Cardiac septum (tissue), 1 donor: ENCODE data around the gene ITGB5. TPM values are rescaled to one million over a fixed set of nuclear protein-coding genes. Genes with fewer than 3 reads are reported as not detected.
"Not testable (repeated sequence)": the region's sequence is repeated elsewhere in the genome, so short reads cannot be mapped to it uniquely, and the experiment has no call there.

Experiments used
- DNase-seq: peaks from one replicate; pipeline ENCODE4 v3.0.0-alpha.2; 2020; ENCODE audit warnings: low spot score
- intact Hi-C: fragments of 100-400 bp; cut with DNase I; formaldehyde crosslinking; loops from one replicate; pipeline ENCODE4 v1.14.0; 2022
- total RNA-seq: library from RNA; stranded (reverse); fragmentation: NEBNext Ultra II Directional; extraction: Animal tissue kit (Norgen Biotek cat#: 25700); gene quantifications from one replicate; pipeline ENCODE4 v1.2.1, GENCODE V29; 2021
- donor health status: DM: no; HTN: no; CAD: no.

ITGB5 gene
- total RNA-seq, 1 donor from 2014 or later, result 180 TPM

DNA sequence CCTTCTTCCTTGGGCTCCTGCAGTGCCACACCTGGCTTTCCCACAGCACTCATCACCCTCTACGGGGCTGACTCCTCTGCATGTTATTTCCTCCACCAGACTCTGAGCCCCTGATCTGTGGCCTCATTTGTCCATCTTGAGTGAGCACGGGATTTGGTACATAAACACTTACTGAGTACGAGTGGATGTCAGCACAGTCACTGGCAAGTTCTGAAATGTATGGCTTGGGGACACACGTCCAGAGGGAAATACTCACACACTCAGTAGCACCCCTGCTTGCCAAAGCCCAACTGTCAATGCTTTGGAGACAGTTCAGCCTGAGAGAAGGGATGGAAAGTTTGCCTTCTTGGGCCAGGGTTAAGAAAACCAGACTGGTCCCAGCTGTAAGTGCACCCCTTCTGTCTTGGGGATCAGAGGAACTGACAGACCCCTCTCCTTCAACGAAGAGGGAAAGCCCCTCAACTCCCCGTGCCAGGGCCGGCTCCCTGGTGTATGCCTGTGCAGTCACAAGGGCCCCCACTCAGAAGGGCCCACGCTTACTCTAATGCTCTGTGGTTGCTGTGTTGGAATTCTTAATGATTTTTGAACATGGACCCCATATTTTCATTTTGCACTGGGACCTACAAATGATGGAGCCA lies 85.0 kb downstream of the ITGB5 start:
- intact Hi-C loops, result no loop called here
- DNase-seq, result no peak

DNA sequence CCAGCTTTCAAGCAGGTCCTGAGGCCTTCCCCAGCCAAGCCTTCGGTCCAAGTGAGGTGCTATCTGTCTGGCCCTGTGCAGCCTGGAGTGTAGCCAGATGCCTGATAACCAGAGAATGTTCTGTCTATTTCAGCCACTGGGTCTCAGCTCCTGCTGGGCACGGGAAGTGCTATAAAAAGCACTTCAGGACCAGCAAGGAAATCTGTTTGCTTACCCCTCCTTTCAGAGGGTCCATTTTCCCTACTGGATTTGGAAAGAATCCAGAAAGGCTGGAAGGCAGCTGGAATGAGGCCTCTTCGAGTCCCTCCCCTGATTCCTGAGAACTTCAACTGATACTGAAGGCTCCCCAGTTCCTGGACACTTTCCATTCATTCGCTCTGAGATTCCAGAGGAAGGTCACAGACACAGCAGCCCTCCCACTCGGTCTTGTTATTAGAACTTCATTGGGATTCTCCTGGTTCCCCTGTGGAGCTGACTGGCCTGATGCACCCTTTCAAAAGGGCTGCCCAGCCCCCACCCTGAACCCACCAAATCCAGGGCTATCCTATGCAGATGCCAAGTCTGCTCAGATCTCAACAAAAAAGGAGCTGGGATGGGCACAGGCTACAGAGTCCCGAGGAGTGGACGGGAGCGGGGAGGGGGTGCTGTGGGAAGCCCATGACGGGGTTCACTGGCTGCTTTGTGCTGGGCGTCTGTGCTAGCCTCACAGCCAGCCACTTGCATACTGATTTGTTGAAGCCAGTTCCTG lies 86.5 kb downstream of the ITGB5 start:
- intact Hi-C loops, result no loop called here
- DNase-seq, result peak; percentile 85

DNA sequence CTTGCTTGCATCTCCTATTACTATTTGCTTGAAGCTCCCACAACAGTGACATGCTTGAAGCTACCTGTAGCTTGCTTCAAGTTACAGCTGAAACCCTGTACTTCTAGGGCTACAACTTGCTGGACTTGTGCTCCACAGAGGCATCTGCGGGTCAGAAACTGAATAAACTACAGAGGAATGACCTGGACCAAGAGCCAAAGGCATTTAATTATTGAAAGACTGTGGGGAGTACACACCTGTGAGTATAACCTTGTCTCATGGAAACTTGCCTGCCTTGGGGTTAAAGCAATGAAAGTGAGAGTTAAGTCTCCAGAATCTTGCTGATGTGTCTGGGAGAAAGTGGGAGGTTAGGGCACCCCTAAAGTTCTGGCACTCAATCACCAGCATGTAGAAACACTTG lies 87.1 kb downstream of the ITGB5 start:
- intact Hi-C loops, result no loop called here
- no peak for DNase-seq

DNA sequence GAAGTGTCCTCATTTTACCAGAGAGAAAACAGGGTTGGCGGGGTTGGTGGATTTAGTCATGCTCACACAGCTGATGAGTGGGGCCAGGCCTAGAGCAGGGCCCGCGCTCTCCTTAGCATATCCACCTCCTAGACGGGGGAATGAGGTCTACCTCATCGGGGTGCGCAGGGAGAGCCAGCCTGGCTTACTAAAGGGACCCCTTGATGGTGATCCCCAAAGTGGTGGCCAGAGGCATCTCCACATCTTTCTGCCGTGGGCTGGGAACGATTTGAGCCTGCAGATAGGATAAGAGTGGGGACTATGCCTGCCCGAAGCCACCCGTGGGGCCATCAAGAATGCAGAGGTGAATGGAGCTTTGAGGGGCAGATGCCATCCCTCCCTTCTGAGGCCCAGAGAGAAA lies 87.5 kb downstream of the ITGB5 start:
- intact Hi-C loops, result no loop called here
- DNase-seq, result no peak

DNA sequence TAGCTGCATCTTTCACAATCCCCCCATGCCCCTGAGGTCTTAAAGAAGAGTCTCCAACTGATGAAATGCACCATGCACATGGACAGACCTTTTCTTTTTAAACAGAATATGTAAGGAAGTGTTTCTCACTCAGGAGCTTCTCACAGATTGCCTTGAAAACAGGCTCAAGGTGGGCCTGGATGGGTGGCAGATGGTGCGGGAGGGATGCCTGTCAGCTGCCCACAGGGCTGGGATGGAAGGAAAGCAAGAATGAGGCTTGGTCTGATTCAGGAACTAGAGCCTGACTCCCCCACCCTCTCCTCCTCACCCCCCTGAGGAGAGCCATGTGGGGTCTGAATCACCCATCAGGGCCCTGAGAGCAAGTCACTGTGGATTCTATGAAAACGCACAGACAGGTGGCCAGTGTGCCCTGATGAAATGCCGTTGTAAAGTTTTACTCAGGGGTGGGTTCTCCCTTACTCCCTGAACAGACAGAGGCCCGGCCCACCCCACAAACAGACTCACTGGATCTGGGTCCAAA lies 89.7 kb downstream of the ITGB5 start:
- DNase-seq, result no peak
- intact Hi-C loops, result no loop called here

DNA sequence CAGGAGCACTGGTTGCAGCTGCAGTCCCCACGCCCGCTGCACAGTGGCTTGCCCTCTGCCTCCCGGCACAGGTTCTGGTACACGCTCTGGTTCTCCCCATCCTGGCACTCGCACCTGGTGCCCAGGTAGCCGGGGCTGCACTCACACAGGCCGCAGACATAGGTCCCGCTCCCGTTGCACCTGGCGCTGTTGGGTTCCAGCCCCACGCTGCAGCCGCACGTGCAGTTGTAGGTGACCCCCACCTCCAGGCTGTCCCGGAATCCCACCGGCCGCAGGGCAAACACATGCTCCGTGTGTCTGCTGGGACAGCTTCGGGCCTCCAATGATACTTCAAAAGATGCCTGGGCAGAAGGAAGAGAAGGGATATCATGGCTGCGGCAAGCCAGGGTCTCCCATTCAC lies 90.7 kb downstream of the ITGB5 start:
- DNase-seq, result no peak
- intact Hi-C loops, result no loop called here

DNA sequence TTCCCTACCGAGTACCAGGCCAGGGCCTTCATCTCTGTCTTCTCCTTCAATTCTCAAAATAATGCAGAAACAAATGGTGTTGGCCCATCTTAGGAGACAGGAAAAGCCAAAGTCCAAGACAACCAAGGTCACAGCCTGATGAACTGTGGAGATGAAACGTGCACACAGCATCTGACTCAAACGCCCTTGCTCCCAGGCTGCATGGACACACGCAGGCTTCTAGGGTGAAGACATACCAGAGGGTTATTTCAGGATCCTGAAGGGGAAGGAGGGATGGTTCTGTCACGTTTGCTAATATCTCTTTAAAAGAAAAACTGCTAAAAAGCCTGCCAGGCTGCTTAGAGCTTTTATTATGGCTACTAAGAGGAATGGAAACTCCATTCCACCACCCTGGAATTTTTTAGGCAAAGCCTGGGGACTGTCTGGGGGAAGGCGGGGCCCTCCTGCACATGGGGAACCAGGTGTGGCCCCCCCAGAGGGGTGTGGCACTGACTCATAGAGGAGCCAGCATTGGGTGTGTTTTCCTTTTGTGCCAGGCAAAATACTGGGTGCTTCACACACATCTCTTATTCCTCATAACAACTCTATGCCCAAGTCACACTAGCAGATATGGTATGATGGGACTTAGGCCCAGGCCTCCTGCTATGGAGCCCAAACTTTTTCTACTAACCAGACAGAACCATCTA lies 94.0 kb downstream of the ITGB5 start:
- intact Hi-C loops, result no loop called here
- no peak for DNase-seq

DNA sequence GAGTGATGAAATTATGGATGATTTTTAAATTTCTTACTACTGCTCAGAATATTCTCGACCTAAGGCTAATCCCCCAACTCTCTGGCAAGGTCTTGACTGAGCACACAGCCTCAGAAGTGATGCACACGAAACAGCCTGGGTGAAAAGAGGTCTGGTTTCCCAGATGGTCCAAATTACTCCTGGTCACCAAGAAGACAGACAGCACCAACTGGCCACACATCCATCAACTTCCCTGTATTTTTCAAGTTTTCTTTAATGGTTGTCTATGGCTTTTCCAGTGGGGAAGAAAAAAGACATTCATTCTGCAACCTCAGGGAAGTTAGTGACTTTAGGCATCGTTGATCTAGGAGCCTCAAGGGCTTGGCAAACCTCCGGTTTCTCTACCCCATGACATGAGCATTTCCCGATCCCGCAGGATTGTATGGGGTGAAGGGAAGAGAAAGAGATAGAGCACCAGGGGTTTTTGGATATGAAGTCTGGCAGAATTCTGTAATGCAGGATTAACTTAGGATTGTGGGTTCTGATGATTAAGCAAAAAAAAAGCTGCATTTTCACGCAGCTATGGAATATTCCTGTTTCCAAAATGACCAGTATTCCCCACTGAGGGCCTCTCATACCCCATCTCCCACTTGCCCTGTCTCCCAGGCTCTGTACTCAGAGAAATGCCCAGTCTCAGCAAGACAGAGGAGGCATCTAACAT lies 94.7 kb downstream of the ITGB5 start:
- intact Hi-C loops, result no loop called here
- DNase-seq, result no peak

DNA sequence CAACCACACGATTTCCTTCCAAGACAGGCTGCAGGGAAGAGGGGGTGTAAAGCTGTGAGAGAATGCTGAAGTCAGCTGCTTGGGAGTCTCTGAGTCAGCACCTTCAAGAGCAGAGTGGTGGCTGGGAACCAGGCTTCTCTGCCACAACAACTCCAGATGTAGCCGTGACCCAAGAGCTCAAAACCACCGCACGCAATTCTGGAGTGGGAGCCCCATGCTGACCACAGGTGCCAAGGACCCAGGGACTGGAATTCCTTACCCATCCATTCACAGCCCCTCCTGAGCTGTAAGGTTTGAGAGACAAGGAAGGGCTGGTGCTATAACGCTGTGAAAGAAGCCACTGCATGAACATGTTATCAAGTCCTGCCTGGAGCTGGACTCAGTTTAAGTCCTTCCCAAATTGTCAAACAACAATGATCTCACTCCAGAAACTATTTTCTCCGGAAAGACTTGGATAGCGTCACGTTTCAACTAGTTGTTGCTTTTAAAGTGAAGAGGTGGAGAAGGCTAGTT lies 95.5 kb downstream of the ITGB5 start:
- DNase-seq, result no peak

DNA sequence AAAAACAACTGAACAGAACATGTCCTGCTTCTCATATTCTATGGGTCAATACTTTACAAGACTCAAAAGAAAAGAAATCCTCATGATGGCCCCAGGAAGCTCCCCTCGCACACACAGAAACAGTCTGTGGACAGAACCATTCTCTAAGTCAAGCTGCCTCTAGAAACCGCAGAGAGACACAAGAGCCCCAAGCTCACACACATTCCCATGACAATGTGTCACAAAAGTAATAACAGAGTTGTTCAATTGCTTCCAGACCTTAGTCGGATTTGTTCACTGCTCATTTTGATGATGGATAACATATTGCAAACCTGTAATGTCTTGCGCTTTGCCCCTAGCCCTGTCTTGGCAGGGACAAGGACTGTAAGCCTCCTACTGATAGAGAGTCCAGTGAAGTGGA lies 96.0 kb downstream of the ITGB5 start:
- no peak for DNase-seq
- intact Hi-C loops, result no loop called here

More for the DNA sequence above, 95.5 kb downstream of the ITGB5 start:
- intact Hi-C loops, result no loop called here

DNA sequence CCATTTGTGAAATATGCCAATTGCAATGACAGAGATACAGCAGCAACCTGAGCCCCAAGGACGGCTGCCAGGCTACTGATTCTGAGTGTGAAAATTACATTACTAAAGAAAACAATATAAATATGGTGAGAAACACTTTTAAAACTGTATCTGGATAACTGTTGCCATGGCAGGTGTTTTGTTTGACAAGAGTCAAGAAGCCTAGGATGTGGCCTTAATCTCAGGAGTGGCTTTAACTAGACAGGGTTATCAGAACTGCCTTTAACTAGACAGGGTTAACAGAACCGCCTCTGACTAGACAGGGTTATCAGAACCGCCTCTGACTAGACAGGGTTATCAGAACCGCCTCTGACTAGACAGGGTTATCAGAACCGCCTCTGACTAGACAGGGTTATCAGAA lies 98.1 kb downstream of the ITGB5 start:
- intact Hi-C loops, result loop anchor here (5.0 to 10.0 kb wide), 2 partner anchors 98 to 266 kb away; partner anchors contain the start of genes HEG1 and ITGB5
- not testable (repeated sequence) for DNase-seq

DNA sequence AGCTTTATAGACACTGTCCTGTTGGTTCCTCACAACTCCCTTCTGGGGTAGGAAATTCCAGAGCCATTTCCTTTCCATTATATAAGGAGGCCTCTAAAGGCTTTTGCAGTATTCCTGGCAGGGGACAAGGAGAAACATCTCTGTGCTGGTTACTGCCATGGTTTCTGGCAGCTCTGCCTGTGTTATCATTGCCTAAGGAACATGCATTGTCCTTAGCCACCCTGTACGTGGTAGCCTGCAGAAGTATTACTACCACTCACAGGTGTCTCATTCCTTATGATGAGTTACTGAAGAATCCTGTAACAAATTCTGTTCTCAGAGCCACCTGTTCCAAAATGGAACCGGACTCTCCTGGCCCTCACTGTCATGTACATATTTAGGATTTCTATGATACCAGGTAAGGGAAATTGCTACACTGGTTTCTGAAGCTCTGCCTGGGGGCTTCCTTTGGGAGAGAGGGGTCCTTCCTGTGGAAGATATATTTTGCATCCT lies 98.9 kb downstream of the ITGB5 start:
- intact Hi-C loops, result loop anchor here (5.0 to 10.0 kb wide), 2 partner anchors 99 to 267 kb away; partner anchors contain the start of genes HEG1 and ITGB5
- DNase-seq, result no peak

DNA sequence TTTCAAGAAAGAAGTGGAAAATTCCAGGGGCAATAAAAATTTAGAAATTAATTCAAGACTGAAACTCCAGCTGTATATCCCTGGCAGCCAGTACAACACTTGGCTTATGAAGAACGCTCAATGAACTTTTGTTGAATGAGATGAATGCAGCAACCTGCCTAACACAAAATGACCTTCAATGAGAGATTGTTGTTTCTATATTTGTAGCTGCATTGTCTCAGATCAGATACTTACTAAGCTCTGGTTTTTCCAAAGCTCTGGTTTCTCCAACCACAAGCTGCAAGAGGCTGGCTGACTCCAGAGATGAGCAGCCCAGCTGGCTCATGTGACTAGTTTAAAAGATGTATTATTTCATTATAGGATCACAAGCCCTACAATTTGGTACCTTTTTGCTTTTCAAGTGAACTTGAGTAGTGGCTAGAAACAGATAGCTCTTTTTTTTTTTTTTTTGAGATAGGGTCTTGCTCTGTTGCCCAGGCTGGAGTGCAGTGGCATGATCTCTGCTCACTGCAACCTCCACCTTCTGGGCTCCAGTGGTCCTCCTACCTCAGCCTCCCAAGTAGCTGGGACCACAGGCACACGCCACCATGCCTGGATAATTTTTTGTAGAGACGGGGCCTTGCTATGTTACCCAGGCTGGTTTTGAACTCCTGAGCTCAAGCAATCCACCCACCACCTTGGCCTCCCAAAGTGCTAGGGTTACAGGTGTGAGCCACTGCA lies 99.5 kb downstream of the ITGB5 start:
- intact Hi-C loops, result loop anchor here (5.0 to 10.0 kb wide), 2 partner anchors 100 to 267 kb away; partner anchors contain the start of genes HEG1 and ITGB5
- DNase-seq, result no peak

DNA sequence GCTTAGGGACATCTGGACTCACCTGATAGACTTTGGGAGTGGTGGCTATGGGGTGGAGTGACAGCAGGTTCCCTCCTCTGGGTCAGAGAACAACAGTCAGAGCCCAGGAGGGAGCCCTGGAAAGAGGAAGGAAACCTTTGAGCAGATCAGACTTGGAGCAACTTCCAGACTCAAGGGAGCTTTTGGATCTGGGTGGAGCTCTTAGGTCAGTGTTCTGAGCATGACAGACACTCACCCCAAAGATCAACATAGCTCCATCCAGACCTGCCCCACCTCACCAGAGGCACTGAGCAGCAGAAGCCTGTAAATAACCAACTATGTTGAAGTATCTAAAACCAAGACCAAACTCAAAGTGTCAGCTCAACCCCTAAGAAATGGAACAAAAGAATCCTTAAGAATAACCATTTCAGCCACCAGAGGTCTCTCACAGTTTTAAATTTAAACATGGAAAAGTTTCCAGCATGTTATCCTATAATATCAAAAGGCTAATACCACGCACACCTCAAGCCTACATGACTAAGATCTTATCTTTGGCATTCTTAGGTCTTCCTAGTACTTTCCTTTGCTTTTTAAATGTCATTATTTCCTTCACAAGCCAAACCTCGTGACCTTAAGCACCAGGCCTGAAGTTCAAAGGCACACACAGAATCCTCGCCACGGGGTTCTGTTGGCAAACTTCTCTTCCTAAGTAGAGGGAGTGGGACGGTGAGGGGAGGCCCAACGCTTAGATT lies 100.5 kb downstream of the ITGB5 start:
- intact Hi-C loops, result loop anchor here (5.0 to 10.0 kb wide), 2 partner anchors 101 to 268 kb away; partner anchors contain the start of genes HEG1 and ITGB5
- DNase-seq, result no peak

DNA sequence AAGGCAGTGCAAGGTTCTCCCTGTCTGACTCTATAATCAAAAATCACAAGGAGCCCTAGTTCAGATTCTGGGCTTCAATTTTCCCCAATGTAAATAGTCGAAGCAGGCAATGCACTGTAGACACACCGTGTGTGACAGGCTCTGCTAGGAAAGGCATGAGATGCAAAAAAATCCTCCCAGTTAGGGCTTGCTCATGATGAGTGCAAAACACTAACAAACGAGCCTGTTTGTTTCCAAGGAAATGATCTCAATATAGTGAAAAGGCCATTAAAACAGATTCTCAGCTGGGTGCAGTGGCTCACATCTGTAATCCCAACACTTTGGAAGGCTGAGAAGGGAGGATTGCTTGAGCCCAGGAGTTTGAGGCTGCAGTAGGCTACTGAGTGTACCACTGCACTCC lies 101.2 kb downstream of the ITGB5 start:
- intact Hi-C loops, result loop anchor here (5.0 to 10.0 kb wide), 2 partner anchors 101 to 269 kb away; partner anchors contain the start of genes HEG1 and ITGB5
- DNase-seq, result no peak

DNA sequence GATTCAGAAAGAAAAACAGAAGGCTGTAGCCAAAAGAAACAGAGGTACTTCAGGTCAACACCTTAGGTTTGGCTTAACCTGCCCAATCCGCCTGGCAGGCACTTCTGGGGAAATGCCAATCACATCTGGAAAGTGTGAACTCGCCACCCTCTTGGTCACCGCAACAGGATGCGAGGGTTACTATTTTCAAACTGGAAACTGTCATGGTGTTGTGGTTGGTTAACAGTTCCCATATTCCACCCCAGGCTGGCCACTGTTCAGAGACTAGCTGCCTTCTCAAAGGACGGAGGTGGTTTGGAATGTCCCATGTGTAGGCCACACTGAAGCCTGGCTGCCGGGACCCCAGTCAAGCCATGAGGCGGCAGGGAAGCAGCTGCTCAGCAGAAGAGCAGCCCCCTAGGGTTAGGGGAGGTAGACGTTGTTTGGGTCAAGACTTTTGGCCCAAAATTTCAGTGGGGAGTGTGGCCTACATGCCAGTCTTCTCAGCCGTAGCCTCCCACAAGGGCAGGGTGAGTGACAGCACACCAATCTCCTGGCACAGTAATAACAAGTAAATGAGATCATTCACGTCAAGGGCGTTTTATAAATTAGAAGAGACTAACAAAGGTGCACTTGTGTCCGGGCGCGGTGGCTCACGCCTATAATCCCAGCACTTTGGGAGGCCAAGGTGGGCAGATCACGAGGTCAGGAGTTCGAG lies 102.3 kb downstream of the ITGB5 start:
- intact Hi-C loops, result loop anchor here (5.0 to 10.0 kb wide), 2 partner anchors 102 to 270 kb away; partner anchors contain the start of genes HEG1 and ITGB5

DNA sequence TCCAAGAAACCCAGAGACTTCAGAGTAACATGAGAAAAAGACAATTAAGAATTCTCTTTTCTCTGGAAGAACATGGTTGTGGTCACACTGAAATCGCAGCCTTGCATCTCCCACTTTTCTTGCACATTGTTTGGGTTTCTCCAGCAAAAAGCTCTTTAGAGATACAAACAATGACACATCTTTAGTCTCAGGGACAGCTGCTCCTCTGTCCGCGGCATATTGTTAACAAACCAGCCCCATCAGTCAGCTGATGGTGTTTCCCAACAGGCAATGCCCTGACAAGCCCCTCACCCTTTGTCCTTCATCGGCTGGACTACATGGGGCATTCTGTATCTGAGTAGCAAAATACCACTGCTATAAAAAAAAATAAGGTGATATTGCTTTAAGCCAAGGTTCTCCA lies 103.5 kb downstream of the ITGB5 start:
- intact Hi-C loops, result loop anchor here (10.0 kb wide), 1 partner anchor 271 kb away; the partner anchor contains the start of gene HEG1
- no peak for DNase-seq

More for the DNA sequence above, 102.3 kb downstream of the ITGB5 start:
- DNase-seq, result no peak
